ENCODE data around the gene OPA3.

OPA3 gene

DNA sequence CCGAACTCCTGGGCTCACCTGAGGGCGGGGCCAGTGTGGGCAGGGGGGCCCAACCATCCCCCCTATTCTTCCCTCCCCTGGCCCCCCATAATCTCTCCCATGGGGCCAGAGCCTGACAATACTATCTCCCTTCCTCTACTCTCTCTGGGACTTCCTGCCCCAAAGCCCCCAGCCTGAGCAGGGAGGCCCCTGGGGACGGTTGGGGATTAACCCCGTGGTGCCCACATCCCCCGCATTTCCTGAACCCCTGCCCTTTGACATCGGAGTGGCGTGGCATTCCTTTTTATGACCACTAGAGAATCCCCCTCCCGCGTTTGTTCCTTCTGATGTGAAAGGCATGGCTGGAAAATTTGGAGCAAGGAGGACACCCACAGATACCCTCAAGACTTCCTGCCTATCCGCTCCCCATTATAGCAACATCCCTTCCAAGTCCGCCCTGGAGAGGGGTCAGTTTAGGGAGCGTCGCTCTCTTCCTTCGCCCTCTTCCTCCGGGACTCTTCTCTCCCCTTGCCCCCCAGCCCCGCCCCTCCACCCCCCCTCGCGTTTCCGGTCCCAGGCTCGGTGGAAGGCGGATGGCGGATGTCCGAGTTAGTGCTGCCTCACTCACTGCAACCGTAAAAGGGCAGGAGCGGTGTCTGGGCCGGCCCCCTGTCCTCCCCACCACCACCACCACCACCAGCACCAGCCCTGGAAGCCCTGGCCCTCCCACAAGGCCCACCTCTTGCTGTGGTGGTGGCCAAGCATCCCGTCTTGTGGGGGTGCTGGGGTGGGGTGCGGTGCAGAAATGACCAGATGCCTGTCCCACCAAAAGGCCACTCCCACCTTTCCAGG, 75.5 kb downstream of the OPA3 start:
- peak in 1 of 2 donors; percentile 78 for DNase-seq (ENCODE audit: low spot score in 2 of 2)

DNA sequence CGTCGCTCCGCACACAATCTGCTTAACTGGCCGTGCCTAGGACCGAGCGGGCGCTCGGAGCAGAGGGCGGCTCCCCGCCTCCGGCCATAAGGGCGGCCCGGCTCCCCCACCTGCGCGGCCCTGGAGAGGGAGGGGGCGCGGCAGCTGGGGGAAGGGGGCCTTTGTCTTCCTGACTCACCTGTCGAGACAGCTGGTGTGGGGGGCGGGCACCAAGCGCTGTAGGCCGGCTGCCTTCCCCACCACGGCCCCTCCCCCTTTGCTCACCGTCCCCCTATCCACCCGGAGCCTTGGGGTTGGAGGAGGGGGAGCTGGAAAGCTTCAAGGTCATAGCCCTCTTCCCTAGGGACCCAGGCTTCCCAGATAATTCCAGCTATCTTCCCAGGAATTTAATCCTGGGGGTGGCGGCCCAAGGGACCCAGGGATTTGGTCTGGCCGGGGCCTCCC, 76.2 kb downstream of the OPA3 start:
- Mint-ChIP-seq H3K27ac (peak overlapping the region; percentile 94), H3K36me3 (peaks cover 56% of the 10 kb centered on the region), H3K9me3 (no peaks in the 10 kb centered on the region), H3K4me3 (peak overlapping the region; percentile 98), H3K4me1 (peaks cover 36% of the 10 kb centered on the region)
- no peak for ATAC-seq
- DNase-seq (ENCODE audit: low spot score in 2 of 2): peak in 1 of 2 donors; percentile 74

More for the DNA sequence above, 75.5 kb downstream of the OPA3 start:
- peak overlapping the region; percentile 94 for H3K27ac Mint-ChIP-seq
- H3K9me3 Mint-ChIP-seq: no peaks in the 10 kb centered on the region
- peak overlapping the region; percentile 98 for H3K4me3 Mint-ChIP-seq
- peaks cover 62% of the 10 kb centered on the region for H3K36me3 Mint-ChIP-seq
- H3K4me1 Mint-ChIP-seq: peaks cover 42% of the 10 kb centered on the region
- peak; percentile 1 for ATAC-seq

DNA sequence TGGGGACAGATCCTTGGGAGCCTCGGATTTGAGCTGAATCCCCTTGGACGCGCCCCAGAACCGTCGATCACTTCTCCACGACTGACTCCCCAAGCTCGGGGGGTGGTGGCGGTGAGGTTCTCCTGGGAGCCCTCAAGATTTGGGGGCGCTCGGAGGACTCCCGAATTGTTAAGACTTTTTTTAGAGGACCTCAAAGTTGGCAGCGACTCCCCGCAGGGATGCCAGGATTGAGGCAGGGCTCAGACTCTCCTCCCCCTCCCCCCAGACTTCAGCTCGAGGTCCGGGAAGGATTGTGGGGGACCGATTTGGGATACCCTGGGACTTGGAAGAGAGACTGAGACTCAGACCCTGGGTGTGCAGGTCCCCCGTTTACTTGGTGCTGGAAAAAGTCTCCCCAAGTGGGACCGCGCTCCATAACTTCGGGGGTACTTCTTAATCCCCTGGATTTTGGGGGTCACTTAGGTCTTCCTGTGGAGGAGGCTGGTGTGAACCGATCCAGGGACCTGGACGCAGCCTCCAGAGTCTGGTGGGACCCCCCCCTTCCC, 76.7 kb downstream of the OPA3 start:
- no peaks in the 10 kb centered on the region for H3K9me3 Mint-ChIP-seq
- H3K4me3 Mint-ChIP-seq: peak overlapping the region; percentile 98
- peak overlapping the region; percentile 94 for H3K27ac Mint-ChIP-seq
- DNase-seq (ENCODE audit: low spot score in 2 of 2): no peak
- H3K4me1 Mint-ChIP-seq: peaks cover 31% of the 10 kb centered on the region
- H3K36me3 Mint-ChIP-seq: peaks cover 51% of the 10 kb centered on the region
- no peak for ATAC-seq

DNA sequence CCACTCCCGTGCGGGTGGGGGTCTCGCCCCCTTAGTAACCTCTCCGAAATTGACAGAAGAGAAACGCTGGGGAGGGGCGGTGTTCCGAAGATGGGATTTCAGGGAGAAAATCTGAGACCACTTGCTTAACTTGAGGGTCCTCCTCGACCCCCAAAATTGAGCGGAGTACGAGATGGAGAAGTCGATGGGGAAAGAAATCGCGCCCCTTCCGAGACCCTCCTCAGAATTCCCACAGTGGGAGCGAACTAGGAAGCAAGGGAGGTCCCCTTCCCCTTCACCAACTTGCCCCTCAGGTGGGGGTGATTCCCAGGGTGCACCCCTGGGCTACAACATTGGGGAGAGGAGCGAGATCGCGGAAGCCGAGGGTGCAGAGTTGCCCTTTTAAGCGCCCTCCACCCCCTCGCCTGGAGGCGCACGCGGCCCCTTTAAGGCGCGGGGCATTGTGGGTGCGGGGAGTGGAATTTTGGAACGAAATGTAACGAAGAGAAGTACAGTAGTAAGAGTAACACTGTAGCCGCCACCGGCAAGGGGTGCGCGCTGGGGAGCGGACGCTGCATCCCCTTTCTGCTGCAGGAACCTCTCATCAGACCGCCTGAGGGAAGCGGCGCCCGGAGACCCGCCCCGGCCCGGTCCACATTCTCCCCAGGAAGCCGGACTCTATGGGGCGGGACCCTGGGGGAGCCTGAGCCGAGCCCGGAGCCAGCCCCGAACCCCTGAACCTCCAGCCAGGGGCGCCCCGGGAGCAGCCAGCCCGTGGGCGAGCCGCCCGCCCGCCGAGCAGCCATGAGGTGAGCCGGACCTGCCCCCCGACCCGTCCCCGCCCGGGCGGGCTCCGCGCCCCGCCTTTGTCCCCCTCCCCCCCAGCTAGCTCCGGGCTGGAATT, 77.4 kb downstream of the OPA3 start, which contains the start of gene VASP:
VASP (plus strand) TSS at position 491 of the 883 bp plus-strand sequence; CDS start at position 784, 293 bp downstream.
- peak within 1 kb of the TSS; percentile 98 for H3K4me3 Mint-ChIP-seq
- no peaks in the 10 kb centered on the region for H3K9me3 Mint-ChIP-seq
- ATAC-seq: peak; percentile 76
- H3K36me3 Mint-ChIP-seq: peaks cover 44% of the 10 kb centered on the region
- DNase-seq (ENCODE audit: low spot score in 2 of 2): peak; percentile 84 to 97
- peaks cover 25% of the 10 kb centered on the region for H3K4me1 Mint-ChIP-seq
- H3K27ac Mint-ChIP-seq: peak within 1 kb of the TSS; percentile 94

DNA sequence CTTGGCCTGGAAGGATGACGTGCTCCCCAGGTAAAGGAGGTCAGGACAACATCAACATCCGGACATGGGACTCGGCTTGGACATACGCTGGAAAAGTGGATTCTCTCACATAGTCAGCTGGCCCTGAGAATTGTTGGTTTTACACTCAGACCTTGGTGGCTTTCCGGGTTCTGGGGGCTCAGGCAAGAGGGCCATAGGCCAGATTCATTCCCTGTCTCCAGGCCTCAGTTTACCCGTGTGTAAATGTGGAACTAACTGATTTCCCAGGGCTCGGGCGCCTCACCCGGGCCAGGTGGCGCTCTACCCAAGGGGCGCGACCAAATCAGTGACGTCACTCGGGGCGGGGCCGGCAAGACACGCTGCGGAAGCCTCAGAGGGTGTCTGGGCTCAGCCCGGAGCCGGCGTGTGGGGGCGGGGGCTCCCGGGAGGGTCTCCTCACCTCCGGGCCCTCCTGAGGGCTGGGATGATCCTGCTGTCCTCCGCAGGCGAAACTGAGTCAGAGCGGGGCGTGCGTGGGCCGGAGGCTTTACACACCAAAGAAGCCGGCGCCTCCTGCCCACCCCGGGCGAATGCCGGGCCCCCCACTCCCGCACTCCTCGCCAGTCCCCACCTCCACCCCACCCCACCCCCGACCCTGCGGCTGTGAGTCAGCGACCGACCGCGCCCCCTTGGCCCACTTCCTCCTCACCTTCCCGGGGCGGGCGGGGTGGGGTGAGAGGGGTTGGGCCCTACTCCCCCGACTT, 78.2 kb downstream of the OPA3 start:
- Mint-ChIP-seq H3K4me1 (peaks cover 25% of the 10 kb centered on the region), H3K4me3 (peak overlapping the region; percentile 98), H3K9me3 (no peaks in the 10 kb centered on the region), H3K36me3 (peaks cover 36% of the 10 kb centered on the region), H3K27ac (peak overlapping the region; percentile 94)
- ATAC-seq (peak; percentile 87), DNase-seq (ENCODE audit: low spot score in 2 of 2) (peak; percentile 99 to 100)

DNA sequence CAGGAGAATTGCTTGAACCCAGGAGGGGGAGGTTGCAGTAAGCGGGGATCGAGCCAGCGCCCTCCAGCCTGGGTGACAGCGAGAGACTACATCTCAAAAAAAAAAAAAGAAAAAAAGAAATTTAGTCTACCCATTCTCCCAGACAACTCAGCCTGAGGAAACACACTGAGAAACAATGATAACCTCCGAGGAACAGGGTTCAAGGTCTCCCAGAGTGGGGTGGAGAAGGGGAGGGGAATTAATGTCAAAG, 78.7 kb downstream of the OPA3 start:
- Mint-ChIP-seq H3K9me3 (no peaks in the 10 kb centered on the region), H3K4me3 (peak overlapping the region; percentile 98), H3K27ac (peak overlapping the region; percentile 94), H3K4me1 (peaks cover 24% of the 10 kb centered on the region), H3K36me3 (peaks cover 31% of the 10 kb centered on the region)
- no peak for ATAC-seq
- no peak for DNase-seq (ENCODE audit: low spot score in 2 of 2)

DNA sequence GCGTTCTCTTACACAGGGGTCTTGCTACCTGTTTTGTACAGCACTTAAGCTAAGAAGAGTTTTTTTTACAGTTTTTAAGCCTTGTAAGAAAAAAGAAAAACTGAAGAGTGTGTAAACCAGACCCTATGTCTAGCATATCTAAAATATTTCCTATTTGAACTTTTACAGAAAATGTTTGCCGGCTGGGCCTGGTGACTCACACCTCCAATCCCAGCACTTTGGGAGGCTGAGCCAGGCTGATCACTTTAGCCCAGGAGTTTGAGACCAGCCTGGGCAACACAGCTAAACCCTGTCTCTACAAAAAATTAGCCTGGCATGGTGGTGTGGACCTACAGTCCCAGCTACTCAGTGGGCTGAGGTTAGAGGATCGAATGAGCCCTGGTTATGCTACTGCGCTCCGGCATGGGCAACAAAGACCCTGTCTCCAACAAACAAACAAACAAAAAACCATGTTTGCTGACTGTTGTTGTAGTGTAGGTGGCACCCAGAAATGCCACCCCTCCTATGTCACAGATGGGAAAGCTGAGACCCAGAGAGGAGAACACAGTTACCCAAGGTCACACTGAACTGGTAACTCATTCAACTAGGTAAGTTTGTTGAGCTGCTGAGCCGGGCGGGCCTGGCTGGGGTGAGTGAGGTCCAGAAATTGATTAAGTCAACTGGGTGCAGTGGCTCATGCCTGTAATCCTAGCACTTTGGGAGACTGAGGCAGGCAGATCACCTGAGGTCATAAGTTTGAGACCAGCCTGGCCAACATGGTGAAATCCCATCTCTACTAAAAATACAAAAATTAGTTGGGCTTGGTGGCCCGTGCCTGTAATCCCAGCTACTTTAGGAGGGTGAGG, 79.2 kb downstream of the OPA3 start:
- DNase-seq (ENCODE audit: low spot score in 2 of 2): no peak
- Mint-ChIP-seq H3K4me1 (peaks cover 24% of the 10 kb centered on the region), H3K4me3 (peak overlapping the region; percentile 98), H3K36me3 (peaks cover 25% of the 10 kb centered on the region), H3K27ac (peak overlapping the region; percentile 94), H3K9me3 (no peaks in the 10 kb centered on the region)
- no peak for ATAC-seq

DNA sequence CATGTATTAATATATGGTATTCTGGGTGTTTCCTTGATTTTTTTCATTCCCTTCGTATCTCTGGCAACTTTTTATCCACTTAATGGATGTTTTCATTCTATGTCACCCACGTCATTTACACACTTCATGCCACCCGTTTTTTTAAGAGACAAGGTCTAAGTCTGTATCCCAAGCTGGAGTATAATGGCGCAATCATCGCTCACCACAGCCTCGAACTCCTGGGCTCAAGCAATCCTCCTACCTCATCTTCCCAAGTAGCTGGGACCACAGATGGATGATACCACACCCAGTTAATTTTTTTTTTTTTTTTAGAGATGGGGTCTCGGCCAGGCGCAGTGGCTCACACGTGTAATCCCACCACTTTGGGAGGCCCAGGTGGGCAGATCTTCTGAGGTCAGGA, 80.7 kb downstream of the OPA3 start:
- ATAC-seq (no peak), DNase-seq (ENCODE audit: low spot score in 2 of 2) (no peak)
- Mint-ChIP-seq H3K4me3 (no peak overlapping the region), H3K36me3 (peaks cover 16% of the 10 kb centered on the region), H3K9me3 (no peaks in the 10 kb centered on the region), H3K4me1 (peaks cover 24% of the 10 kb centered on the region), H3K27ac (no peak overlapping the region)

DNA sequence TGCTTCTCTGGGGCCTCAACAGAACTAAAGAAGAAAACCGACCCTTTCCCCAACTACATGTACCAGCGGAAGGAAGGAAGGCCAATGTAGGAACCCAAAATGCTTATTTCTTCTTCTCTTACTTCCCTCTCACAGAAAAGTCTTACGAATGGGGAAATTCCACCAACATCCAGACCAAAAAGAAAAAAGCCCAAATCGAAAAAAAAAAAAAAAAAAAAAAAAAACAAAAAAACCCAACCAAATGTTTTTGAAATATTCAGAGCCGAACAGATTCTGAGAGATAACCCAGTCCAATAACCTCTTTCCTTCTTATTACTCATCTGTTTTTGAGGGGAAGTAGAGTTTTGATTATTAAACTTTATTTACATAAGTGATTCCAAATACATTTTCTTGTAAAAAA, 82.5 kb downstream of the OPA3 start:
- Mint-ChIP-seq H3K4me3 (no peak overlapping the region), H3K4me1 (peaks cover 35% of the 10 kb centered on the region), H3K9me3 (no peaks in the 10 kb centered on the region), H3K27ac (no peak overlapping the region), H3K36me3 (peaks cover 10% of the 10 kb centered on the region)
- DNase-seq (ENCODE audit: low spot score in 2 of 2) (no peak), ATAC-seq (no peak)

DNA sequence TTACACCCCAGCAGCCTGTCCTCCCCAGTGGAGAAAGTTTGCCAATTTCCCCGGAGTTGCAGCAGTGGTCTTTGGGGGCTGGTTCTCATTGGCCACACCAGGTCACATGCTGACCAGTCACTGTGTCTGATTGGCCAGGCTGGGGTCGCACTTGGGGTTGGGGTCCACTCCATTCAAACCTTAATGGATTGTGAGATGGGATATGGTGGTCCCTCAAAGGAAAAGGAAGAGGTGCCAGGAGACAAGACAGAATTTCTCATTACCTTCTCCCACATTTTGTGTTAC, 82.9 kb downstream of the OPA3 start:
- peaks cover 39% of the 10 kb centered on the region for H3K4me1 Mint-ChIP-seq
- no peak overlapping the region for H3K4me3 Mint-ChIP-seq
- no peaks in the 10 kb centered on the region for H3K9me3 Mint-ChIP-seq
- no peak overlapping the region for H3K27ac Mint-ChIP-seq
- DNase-seq (ENCODE audit: low spot score in 2 of 2) (no peak), ATAC-seq (no peak)
- H3K36me3 Mint-ChIP-seq: peaks cover 5% of the 10 kb centered on the region

DNA sequence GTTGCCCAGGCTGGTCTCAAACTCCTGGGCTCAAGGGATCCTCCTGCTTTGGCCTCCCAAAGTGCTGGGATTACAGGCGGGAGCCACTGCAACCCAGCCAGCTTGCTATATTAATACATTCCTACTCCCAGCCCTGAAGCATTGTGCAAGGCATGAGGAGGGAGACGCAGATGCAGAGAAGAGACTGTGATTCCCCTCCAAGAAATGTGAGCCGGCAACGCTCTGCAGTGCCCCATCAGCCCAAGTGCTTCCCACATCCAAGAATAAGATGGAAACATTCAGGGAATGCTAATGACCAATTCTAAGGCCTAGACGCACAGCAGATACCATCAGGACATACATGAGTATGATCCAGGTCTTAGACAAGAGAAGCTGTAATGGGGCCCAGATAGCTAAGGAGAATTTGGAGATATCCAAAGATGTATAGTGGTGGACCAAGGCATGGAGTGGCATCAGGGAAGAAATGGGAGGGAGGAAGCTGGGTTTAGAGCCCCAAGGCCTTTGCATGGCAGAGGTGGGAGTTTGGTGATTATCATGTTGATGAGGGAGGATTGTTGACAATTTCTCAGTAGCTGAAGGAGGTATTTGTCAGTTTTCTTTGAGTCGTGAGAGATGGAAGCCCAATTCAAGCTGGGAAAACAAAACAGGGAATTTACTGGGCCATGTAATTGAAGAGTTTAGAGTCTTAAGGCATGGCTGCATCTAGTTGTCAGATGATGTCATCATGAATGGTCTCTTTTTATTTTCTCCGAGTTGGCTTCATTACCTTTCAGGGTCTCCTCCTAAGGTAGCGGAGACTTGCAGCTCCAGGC, 83.5 kb downstream of the OPA3 start:
- no peak overlapping the region for H3K4me3 Mint-ChIP-seq
- no peak for ATAC-seq
- no peaks in the 10 kb centered on the region for H3K9me3 Mint-ChIP-seq
- no peak overlapping the region for H3K27ac Mint-ChIP-seq
- no peak for DNase-seq (ENCODE audit: low spot score in 2 of 2)
- peaks cover 42% of the 10 kb centered on the region for H3K4me1 Mint-ChIP-seq
- H3K36me3 Mint-ChIP-seq: peaks cover 5% of the 10 kb centered on the region

DNA sequence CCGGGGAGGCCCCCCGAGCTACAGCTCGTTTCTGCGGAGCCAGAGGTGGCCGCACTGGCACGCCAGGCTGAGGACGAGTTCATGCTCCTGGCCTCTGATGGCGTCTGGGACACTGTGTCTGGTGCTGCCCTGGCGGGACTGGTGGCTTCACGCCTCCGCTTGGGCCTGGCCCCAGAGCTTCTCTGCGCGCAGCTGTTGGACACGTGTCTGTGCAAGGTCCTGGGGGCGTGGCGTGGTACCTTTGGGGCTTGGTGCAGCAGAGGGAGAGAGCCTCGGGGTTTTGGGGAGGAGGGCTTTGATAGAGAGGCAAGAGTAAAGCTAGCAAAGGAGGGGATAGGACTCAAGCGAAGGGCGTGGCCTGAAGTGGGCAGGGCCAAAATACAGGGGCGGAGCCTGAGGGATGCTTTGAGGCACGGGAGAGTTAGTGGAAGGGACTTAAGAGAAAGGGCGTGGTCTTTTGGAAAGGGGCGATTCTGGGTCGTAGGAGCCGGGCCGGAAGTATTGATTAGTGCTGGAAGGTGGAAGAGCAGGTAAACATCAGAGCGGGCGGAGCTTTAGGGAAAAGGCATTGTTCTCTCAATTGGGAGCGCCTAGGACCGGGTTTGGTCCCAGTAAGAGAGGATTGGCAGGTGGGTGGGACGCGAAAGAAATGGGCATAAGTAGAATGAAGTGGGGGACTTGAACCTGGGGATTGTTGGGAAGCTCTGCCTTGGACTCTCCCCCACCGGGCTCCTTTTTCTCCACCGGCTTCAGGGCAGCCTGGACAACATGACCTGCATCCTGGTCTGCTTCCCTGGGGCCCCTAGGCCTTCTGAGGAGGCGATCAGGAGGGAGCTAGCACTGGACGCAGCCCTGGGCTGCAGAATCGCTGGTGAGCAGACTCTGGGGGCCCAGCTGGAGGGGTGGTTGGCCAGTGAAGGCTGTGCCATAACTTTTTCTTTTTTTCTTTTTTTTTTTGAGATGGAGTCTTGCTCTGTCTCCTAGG, 85.1 kb downstream of the OPA3 start:
- peak; percentile 58 for ATAC-seq
- peaks cover 48% of the 10 kb centered on the region for H3K4me1 Mint-ChIP-seq
- DNase-seq (ENCODE audit: low spot score in 2 of 2): peak; percentile 48 to 89
- peaks cover 5% of the 10 kb centered on the region for H3K36me3 Mint-ChIP-seq
- peak overlapping the region; percentile 82 for H3K4me3 Mint-ChIP-seq
- H3K27ac Mint-ChIP-seq: no peak overlapping the region
- no peaks in the 10 kb centered on the region for H3K9me3 Mint-ChIP-seq

All from stimulated activated effector memory CD8-positive, alpha-beta T cell treated with anti-CD3 and anti-CD28 coated beads, Interleukin-12 subunit alpha, Interleukin-12 subunit beta, amount 100 ng/mL, for 72 hours (primary cell).